Trophoblast cell (in vitro differentiated cells and primary cell): ENCODE results near the gene SLC66A3.

Source experiments
- DNase-seq, 2 donors: peaks; one replicate each; pipeline ENCODE4 v3.0.0-alpha.2; 2016
- H2AFZ ChIP-seq: 2 replicates; pipeline ENCODE4 v1.6.1; 2013; ENCODE audit warnings: low read length, moderate library complexity, mild to moderate bottlenecking; ENCODE audit not compliant: insufficient read depth, poor library complexity
- H2AK5ac ChIP-seq: 2 replicates; pipeline ENCODE4 v1.6.1; 2013; ENCODE audit warnings: mild to moderate bottlenecking, low read length
- H2BK120ac ChIP-seq: 2 replicates; pipeline ENCODE4 v1.6.1; 2013; ENCODE audit warnings: low read length, mild to moderate bottlenecking, moderate library complexity; ENCODE audit not compliant: insufficient read depth, poor library complexity
- H2BK12ac ChIP-seq: 2 replicates; pipeline ENCODE4 v1.6.1; 2013; ENCODE audit warnings: mild to moderate bottlenecking, low read length, moderate library complexity
- H2BK5ac ChIP-seq: 2 replicates; pipeline ENCODE4 v1.6.1; 2013; ENCODE audit warnings: low read length, low read depth, moderate library complexity, mild to moderate bottlenecking; ENCODE audit not compliant: poor library complexity
- H3K14ac ChIP-seq: 2 replicates; pipeline ENCODE4 v1.6.1; 2013; ENCODE audit warnings: mild to moderate bottlenecking, low read length
- H3K18ac ChIP-seq: 2 replicates; pipeline ENCODE4 v1.6.1; 2013; ENCODE audit warnings: mild to moderate bottlenecking, low read length
- H3K23ac ChIP-seq: 2 replicates; pipeline ENCODE4 v1.6.1; 2013; ENCODE audit warnings: low read length
- H3K27ac ChIP-seq: 2 replicates; pipeline ENCODE4 v1.5.1; 2013; ENCODE audit warnings: low read depth, mild to moderate bottlenecking, inconsistent platforms, low read length, moderate library complexity
- H3K27me3 ChIP-seq: 2 replicates; pipeline ENCODE4 v1.6.1; 2013; ENCODE audit warnings: inconsistent platforms, mild to moderate bottlenecking, low read length, moderate library complexity; ENCODE audit not compliant: insufficient read depth
- H3K36me3 ChIP-seq, 2 experiments: 1 replicate in 1 of 2; 2 replicates in 1 of 2; pipeline ENCODE4 v1.6.1; 2013; ENCODE audit warnings: low read length in 2 of 2, mild to moderate bottlenecking in 2 of 2, moderate library complexity in 1 of 2; ENCODE audit not compliant: insufficient read depth in 2 of 2, control insufficient read depth in 1 of 2
- H3K4ac ChIP-seq: 2 replicates; pipeline ENCODE4 v1.6.1; 2013; ENCODE audit warnings: low read depth, mild to moderate bottlenecking, low read length, moderate library complexity
- H3K4me1 ChIP-seq, 2 experiments: 1 replicate in 1 of 2; 2 replicates in 1 of 2; pipeline ENCODE4 v1.6.1; 2013; ENCODE audit warnings: low read length in 2 of 2, mild to moderate bottlenecking in 2 of 2, moderate library complexity in 1 of 2; ENCODE audit not compliant: insufficient read depth in 2 of 2, control insufficient read depth in 1 of 2
- H3K4me2 ChIP-seq: 2 replicates; pipeline ENCODE4 v1.6.1; 2013; ENCODE audit warnings: inconsistent platforms, mild to moderate bottlenecking, low read length, moderate library complexity
- H3K4me3 ChIP-seq: 2 replicates; pipeline ENCODE4 v1.5.1; 2013; ENCODE audit warnings: mild to moderate bottlenecking, low read depth, low read length, inconsistent platforms
- H3K79me1 ChIP-seq: one replicate; pipeline ENCODE4 v1.6.1; 2013; ENCODE audit warnings: low read length
- H3K79me2 ChIP-seq: 2 replicates; pipeline ENCODE4 v1.6.1; 2013; ENCODE audit warnings: low read length, mild to moderate bottlenecking; ENCODE audit not compliant: control insufficient read depth, insufficient read depth, poor library complexity
- H3K9ac ChIP-seq: 2 replicates; pipeline ENCODE4 v1.6.1; 2013; ENCODE audit warnings: mild to moderate bottlenecking, low read length
- H3K9me3 ChIP-seq: 2 replicates; pipeline ENCODE4 v1.6.1; 2013; ENCODE audit warnings: low read depth, mild to moderate bottlenecking, control low read depth, inconsistent platforms, low read length; ENCODE audit not compliant: insufficient read depth
- H4K12ac ChIP-seq: 2 replicates; pipeline ENCODE4 v1.6.1; 2013; ENCODE audit warnings: low read depth, mild to moderate bottlenecking, low read length, moderate library complexity
- H4K8ac ChIP-seq: 2 replicates; pipeline ENCODE4 v1.6.1; 2013; ENCODE audit warnings: low read depth, mild to moderate bottlenecking, low read length, moderate library complexity
- H4K91ac ChIP-seq: one replicate; pipeline ENCODE4 v1.6.1; 2013; ENCODE audit warnings: low read depth, mild to moderate bottlenecking, low read length, moderate library complexity
- WGBS: extraction: QIAGEN DNeasy Blood & Tissue Kit; methylation state at CpG from one replicate; pipeline ENCODE4 v1.1.7; 2013; ENCODE audit warnings: missing lambda C conversion rate; ENCODE audit not compliant: insufficient read length, insufficient coverage; ENCODE audit errors: extremely low coverage; 5-methylcytosine and 5-hydroxymethylcytosine counted together

The SLC66A3 gene

DNA sequence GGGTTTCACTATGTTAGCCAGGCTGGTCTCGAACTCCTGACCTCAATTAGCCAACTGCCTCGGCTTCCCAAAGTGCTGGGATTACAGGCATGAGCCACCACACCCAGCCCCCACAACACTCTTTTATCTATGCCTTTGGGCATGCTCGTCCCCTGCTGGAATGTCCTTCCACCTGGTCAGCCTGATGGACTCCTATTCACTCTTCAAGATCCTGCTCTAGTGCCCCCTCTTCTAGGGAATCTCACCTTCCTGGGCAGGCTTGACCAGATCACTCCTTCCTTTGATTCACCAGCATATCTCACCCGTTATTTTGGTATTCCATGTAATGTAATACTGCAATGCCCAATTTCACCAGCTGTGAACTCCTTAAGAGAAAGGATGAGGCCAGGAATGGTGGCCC, 13.9 kb upstream of the SLC66A3 start:
- no peak overlapping the region for H2BK120ac ChIP-seq
- no peak overlapping the region for H3K4me2 ChIP-seq
- no peak overlapping the region for H2BK5ac ChIP-seq
- no peaks in the 10 kb centered on the region for H3K79me1 ChIP-seq
- no peak overlapping the region for H2AFZ ChIP-seq
- no peak overlapping the region for H3K4ac ChIP-seq
- H3K27ac ChIP-seq: no peak overlapping the region
- H2BK12ac ChIP-seq: no peak overlapping the region
- no peak overlapping the region for H3K18ac ChIP-seq
- H3K36me3 ChIP-seq: no peaks in the 10 kb centered on the region
- H3K9me3 ChIP-seq: no peaks in the 10 kb centered on the region
- H3K4me1 ChIP-seq: peaks cover 6 to 9% of the 10 kb centered on the region in 2 experiments
- no peak overlapping the region for H3K23ac ChIP-seq
- H3K79me2 ChIP-seq: no peaks in the 10 kb centered on the region
- no peak overlapping the region for H3K9ac ChIP-seq
- no peak overlapping the region for H2AK5ac ChIP-seq
- no peak overlapping the region for H3K4me3 ChIP-seq
- no peak for DNase-seq
- H3K14ac ChIP-seq: no peak overlapping the region
- no peak overlapping the region for H4K8ac ChIP-seq
- no CpG with 5 or more reads among the region's 4 CpGs for WGBS
- no peak overlapping the region for H4K91ac ChIP-seq
- no peaks in the 10 kb centered on the region for H3K27me3 ChIP-seq
- no peak overlapping the region for H4K12ac ChIP-seq

DNA sequence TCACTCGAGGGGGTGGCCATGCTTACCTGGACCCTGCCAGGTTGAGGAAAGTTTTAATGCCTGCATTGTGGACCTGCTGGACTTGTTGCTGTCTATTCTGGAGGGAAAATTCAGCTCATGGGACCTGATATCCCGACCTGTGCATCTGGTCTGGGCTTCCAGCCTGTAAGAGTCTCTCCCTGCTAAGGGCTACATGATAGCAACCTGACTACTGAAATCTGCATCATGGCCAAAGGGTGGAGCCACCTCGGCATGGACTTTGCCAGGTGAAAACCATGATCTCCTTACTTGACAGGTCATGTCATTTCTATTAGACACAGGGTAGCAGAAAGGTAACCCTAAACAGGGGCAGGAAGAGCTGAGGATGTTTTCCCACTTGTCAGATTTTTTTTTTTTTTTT, 12.9 kb upstream of the SLC66A3 start:
- no peaks in the 10 kb centered on the region for H3K27me3 ChIP-seq
- H3K27ac ChIP-seq: no peak overlapping the region
- H2BK120ac ChIP-seq: no peak overlapping the region
- no peak overlapping the region for H3K23ac ChIP-seq
- H4K8ac ChIP-seq: no peak overlapping the region
- no peaks in the 10 kb centered on the region for H3K79me2 ChIP-seq
- no peak overlapping the region for H4K12ac ChIP-seq
- no peak overlapping the region for H3K4me3 ChIP-seq
- no peak overlapping the region for H2BK12ac ChIP-seq
- no peak overlapping the region for H3K14ac ChIP-seq
- no peak overlapping the region for H3K4ac ChIP-seq
- no peaks in the 10 kb centered on the region for H3K36me3 ChIP-seq
- no peak overlapping the region for H2AK5ac ChIP-seq
- WGBS: no CpG with 5 or more reads among the region's 3 CpGs
- H3K79me1 ChIP-seq: no peaks in the 10 kb centered on the region
- H3K9me3 ChIP-seq: no peaks in the 10 kb centered on the region
- no peak for DNase-seq
- no peak overlapping the region for H3K9ac ChIP-seq
- H3K4me1 ChIP-seq: peaks cover 6 to 9% of the 10 kb centered on the region in 2 experiments
- no peak overlapping the region for H4K91ac ChIP-seq
- H3K4me2 ChIP-seq: no peak overlapping the region
- H2BK5ac ChIP-seq: no peak overlapping the region
- no peak overlapping the region for H3K18ac ChIP-seq
- no peak overlapping the region for H2AFZ ChIP-seq

DNA sequence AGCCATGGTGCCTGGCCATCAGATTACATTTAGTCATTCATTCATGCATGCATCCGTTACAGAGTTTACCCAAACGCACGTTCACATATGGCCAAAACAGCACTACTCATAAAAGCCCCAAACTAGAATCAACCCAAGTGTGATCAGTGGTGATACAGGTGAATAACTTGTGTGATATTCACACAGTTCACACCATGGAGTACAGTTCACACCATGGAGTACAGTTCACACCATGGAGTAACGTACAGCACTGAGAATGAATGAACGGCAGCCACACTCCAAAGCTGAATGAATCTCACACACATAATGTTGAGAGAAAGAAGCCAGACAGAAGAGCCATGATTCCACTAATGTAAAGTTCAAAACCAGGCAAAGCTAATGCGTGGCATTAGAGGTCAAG, 12.3 kb upstream of the SLC66A3 start:
- H3K9me3 ChIP-seq: peaks cover 2% of the 10 kb centered on the region
- H2AFZ ChIP-seq: no peak overlapping the region
- no peaks in the 10 kb centered on the region for H3K79me2 ChIP-seq
- H2AK5ac ChIP-seq: no peak overlapping the region
- no peaks in the 10 kb centered on the region for H3K36me3 ChIP-seq
- H3K4ac ChIP-seq: no peak overlapping the region
- H3K27me3 ChIP-seq: no peaks in the 10 kb centered on the region
- no peak for DNase-seq
- H2BK5ac ChIP-seq: no peak overlapping the region
- no peak overlapping the region for H4K12ac ChIP-seq
- H3K79me1 ChIP-seq: no peaks in the 10 kb centered on the region
- no peak overlapping the region for H3K4me3 ChIP-seq
- H4K91ac ChIP-seq: no peak overlapping the region
- no peak overlapping the region for H3K27ac ChIP-seq
- no peak overlapping the region for H3K18ac ChIP-seq
- H3K4me1 ChIP-seq: peaks cover 6 to 9% of the 10 kb centered on the region in 2 experiments
- H2BK12ac ChIP-seq: no peak overlapping the region
- no peak overlapping the region for H3K23ac ChIP-seq
- no peak overlapping the region for H3K4me2 ChIP-seq
- no CpG with 5 or more reads among the region's 6 CpGs for WGBS
- H4K8ac ChIP-seq: no peak overlapping the region
- H3K14ac ChIP-seq: no peak overlapping the region
- H3K9ac ChIP-seq: no peak overlapping the region
- H2BK120ac ChIP-seq: no peak overlapping the region

- no peak overlapping the region for H2BK5ac ChIP-seq
- H3K27me3 ChIP-seq: no peaks in the 10 kb centered on the region
- no peak overlapping the region for H2AFZ ChIP-seq
- H3K14ac ChIP-seq: no peak overlapping the region
- DNase-seq: no peak
- no peak overlapping the region for H4K8ac ChIP-seq
- no CpG with 5 or more reads among the region's 7 CpGs for WGBS
- no peak overlapping the region for H3K18ac ChIP-seq
- no peak overlapping the region for H4K91ac ChIP-seq
- no peak overlapping the region for H3K9ac ChIP-seq
- no peak overlapping the region for H3K23ac ChIP-seq
- H3K79me2 ChIP-seq: no peaks in the 10 kb centered on the region
- peaks cover 2% of the 10 kb centered on the region for H3K9me3 ChIP-seq
- no peak overlapping the region for H3K27ac ChIP-seq
- no peak overlapping the region for H2AK5ac ChIP-seq
- no peak overlapping the region for H3K4ac ChIP-seq
- H2BK120ac ChIP-seq: no peak overlapping the region
- no peak overlapping the region for H3K4me2 ChIP-seq
- H2BK12ac ChIP-seq: no peak overlapping the region
- peaks cover 6 to 9% of the 10 kb centered on the region in 2 experiments for H3K4me1 ChIP-seq
- no peak overlapping the region for H3K4me3 ChIP-seq
- no peaks in the 10 kb centered on the region for H3K79me1 ChIP-seq
- no peaks in the 10 kb centered on the region for H3K36me3 ChIP-seq
- no peak overlapping the region for H4K12ac ChIP-seq
Measured at GRCh38 chr2:11144077-11144737, 11.1 kb upstream of the SLC66A3 start.
